Uterus (tissue), 2 donors: ENCODE measurements around the gene SCAF11.

Source experiments
- POLR2A ChIP-seq, 2 donors: fragments of 450-650 bp; IDR thresholded peaks; one replicate each; pipeline ENCODE4 v1.6.1; 2016; ENCODE audit warnings: antibody characterized with exemption in 2 of 2, mild to moderate bottlenecking in 1 of 2, moderate library complexity in 1 of 2
- TF ChIP-seq, protein P1 (sequence below), 4 experiments: fragments of 200-600 bp in 2 of 4; fragments of 450-650 bp in 2 of 4; sonication (generic) in 2 of 4; IDR thresholded peaks; one replicate each; pipeline ENCODE4 v1.5.1; 2016 to 2019; ENCODE audit warnings: antibody characterized with exemption in 4 of 4, mild to moderate bottlenecking in 2 of 4, moderate library complexity in 1 of 4

DNA sequence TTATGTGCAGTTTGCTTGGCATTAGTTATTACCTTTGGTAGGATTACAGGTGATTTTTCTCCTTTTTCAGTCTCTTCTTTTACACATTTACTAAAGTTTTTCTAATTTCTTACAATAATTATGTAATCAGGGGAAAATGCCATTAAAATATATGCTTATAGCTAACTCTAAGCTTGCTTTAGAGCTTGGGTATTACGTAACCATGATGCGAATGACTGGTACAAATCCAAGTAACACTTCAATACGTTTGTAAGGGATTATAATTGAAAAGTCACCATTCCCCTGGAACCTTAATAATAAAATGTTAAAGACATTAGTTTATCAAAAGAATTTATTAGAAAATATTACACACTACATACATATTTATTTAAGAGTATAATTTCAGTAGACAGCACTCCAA is 71.6 kb downstream of the SCAF11 start:
- TF ChIP-seq, protein P1, sequence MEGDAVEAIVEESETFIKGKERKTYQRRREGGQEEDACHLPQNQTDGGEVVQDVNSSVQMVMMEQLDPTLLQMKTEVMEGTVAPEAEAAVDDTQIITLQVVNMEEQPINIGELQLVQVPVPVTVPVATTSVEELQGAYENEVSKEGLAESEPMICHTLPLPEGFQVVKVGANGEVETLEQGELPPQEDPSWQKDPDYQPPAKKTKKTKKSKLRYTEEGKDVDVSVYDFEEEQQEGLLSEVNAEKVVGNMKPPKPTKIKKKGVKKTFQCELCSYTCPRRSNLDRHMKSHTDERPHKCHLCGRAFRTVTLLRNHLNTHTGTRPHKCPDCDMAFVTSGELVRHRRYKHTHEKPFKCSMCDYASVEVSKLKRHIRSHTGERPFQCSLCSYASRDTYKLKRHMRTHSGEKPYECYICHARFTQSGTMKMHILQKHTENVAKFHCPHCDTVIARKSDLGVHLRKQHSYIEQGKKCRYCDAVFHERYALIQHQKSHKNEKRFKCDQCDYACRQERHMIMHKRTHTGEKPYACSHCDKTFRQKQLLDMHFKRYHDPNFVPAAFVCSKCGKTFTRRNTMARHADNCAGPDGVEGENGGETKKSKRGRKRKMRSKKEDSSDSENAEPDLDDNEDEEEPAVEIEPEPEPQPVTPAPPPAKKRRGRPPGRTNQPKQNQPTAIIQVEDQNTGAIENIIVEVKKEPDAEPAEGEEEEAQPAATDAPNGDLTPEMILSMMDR (IDR thresholded peaks at IDR 0.05): no peak
- TF ChIP-seq POLR2A (IDR thresholded peaks at IDR 0.05): no peak
